Stimulated activated CD4-positive, alpha-beta T cell treated with anti-CD3 and anti-CD28 coated beads, Interleukin-1b, Interleukin-23, amount 100 ng/mL, for 1 hour (primary cell): ENCODE measurements around the gene RTTN.
A peak's percentile ranks its signal among the peaks of the same experiment; 100 is the strongest.
"Not testable (repeated sequence)": the region's sequence is repeated elsewhere in the genome, so short reads cannot be mapped to it uniquely, and the experiment has no call there.

ENCODE experiments used
- DNase-seq, 2 donors: peaks; one replicate each; pipeline ENCODE4 v3.0.0-alpha.2; 2020; ENCODE audit warnings: low read depth in 2 of 2

The RTTN gene, protein sequence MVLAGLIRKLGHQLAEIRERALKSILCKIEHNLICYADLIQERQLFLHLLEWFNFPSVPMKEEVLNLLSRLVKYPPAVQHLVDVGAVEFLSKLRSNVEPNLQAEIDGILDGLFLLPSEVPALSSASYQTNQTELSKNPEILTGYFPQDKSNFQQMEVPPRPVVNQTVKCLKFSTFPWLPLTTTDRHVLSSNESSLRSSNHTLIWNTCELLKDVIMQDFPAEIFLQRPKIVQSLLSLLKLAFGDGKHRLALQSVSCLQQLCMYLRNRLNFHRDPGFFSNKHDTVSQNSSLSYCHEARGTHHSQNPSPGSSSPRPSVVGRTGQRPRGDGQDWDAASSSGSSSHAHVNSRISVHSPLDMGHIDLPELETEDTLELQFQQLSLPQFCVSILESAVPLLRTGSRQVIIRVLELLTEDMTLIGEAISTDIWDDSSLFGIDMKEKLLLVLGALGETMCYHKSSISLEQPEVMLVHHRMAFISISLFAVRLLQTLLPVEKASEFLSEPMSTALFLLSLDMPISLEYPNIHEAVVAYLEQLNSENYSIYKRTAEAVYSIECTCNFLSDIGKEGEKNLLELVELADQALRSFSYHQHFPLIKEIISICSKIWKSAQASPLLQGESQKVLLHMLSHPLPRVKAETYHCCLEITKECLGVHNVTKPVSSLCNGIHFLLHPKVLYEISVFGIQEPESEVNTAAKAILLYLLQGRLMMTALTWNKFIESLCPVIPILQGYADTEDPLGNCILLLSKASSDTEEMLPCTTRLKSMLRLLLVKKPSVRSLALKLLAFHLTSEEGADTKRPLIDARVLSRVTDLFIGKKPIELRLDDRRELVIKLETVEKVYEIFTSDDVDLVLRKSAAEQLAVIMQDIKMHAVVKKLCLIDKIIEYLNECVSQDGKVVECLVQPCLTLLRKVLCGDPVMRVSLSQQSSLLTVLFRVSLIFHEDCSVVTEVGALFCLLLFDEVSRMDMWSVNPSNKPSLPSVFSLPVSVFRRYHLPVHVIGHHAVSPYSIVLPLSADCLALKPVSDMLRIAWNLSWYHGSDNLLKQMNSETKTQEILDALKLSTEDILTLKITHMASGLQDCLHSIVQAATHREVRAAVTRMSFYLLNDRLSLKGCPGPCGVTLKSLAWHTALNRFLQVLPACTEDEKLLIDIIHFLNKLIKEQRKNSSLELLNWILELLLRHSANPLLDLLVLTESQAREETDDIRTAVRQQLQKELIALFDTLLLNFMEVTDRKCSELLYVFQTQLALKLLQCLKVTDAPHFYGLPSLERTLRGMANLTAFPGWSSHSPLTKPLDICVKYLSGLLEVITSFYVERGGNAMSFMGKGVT (N-terminal part only)

DNA sequence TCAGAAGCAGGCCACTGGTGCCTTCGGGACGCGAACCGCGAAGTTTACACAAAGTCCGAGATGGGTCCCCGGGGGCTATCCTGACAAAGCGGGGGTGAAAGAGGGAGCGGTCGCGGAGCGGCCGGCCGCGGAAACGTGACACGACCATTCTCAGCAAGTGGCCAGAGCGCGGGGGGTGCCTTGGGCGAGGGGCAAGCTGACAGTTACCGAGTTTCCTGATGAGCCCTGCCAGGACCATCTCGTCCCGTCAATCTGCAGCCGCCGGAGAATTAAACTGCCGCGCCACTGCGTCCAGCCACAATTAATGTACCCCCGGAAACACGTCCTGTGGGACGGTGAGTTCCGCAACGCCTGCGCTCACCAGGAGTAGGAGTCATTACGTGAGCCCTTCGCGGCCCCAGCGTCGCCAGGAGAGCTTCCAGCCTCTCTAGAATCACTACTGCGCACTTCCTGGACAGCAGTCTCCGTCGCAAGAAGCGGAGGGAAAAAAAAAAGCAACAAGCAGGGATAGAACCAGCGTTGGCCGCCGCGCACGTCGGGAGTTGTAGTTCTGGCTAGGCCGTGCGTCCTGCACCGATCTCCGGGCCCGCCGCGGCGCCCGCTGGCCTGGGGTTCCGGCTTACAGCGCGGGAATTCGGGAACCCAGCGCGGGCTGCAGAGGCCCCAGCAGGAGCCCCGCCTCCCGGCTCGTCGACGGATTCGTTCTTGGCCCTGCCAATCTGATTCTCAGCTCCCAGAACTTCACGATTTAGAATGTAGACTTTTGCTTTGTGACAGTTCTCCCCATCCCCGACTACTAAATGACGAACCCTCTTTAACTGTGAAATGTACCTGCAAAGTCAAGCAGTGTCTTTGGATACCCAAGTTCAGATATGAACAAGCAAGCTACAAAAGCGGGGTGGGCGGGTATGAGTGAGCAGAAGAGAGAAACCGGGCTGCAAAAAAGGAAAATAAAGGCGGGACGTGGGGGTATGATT is at the start of gene RTTN:
Gene RTTN (minus strand): TSS at position 267 of the 977 bp plus-strand sequence. CDS start 29 bp downstream, at position 238.
- peak; percentile 78 to 85 for DNase-seq

DNA sequence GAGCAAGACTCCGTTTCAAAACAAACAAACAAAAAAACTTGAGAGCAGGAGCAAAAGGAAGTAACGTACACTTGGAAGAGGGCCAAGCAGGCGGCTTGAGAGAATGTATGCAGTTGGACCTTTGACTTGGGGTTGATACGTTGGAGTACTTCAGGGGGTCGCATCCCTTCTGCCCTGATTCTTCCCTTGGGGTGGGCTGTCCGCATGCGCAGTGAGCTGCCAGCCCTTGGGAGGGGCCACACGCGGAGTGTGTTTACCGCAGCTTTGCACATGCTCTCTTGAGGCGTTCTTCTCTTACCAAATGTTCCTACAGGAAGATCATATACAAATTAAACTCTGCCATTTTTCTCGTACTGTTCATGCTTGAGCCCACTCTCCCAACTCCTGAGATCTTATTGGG is 45.3 kb upstream of the RTTN start:
- no peak for DNase-seq

DNA sequence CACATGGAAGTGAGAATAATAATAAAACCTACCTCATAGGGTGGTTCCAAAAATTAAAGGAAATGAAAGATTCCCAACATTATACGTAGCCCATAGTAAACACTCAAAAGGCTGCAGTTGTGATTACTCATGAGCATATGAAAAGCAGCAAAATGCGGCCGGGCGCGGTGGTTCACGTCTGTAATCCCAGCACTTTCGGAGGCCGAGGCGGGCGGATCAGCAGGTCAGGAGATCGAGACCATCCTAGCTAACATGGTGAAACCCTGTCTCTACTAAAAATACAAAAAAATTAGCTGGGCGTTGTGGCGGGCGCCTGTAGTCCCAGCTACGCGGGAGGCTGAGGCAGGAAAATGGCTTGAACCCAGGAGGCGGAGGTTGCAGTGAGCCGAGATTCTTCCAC is 44.4 kb upstream of the RTTN start:
- not testable (repeated sequence) for DNase-seq

DNA sequence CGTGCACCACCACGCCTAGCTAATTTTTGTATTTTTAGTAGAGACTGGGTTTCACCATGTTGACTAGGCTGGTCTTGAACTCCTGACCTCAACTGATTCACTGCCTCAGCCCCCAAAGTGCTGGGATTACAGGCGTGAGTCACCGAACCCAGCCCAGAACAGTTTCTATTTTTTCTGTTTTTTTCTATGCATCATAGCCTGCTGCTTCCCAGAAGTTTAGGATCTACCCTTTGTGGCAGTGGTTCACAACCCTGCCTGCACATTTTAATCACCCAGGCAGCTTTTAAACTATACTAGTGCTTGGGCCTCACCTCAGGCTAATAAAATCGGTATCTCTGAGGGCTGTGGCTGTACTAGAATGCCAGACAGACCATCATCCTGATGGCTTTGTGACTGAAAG is 43.6 kb upstream of the RTTN start:
- no peak for DNase-seq

DNA sequence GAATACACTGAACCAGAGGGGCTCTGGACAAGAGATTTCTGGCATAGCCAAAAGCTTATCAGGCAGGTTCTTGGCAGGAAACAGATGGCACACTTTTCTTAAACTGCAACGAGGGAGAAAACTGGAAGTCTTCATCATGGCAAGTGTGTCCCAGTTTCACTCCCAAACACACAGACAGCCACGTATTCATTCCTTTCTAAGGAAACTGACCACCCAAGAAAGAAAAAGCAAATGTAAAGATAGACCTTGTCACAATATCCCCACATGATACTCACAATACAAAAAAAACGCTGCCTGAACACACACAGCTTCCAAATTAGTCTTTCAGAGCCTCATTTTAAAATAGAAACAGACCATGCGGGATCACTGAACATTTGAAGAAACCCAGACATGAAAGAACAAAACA is 40.6 kb upstream of the RTTN start:
- DNase-seq = no peak

DNA sequence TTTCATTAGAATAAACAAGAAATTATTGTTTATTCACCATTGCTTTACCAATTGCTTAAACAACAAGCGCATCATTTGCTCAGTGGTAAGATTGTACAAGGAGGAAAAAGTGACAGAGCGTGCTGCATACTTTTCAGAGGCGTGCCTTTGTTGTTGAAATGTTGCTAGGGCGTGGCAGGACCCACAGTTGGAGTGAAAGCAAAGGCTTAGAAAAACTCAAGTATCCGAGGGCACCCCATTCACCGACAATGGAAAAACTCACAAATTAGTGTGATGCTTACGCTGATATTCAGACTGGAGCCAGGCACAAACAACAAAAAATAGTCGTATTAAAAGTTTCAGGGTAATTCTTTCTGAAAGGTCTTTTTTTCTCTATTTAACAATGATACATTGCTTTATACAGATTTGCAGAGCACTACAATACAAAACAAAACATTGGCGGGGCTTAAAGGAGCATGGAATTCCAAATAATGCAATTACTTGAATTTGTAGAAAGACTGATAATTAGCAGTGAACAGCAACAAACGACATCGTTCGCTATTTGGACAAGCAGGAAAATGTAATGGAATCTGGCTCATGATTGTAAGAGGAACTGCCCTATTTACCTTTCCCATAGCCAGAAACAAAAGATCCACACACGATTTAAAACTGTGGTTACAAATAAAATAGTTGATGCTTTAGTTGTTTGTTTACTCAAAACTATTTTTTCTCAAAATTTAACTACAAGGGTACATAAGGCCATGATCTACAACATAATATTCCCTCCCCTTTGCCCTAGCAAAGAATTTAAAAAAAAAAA is 37.8 kb upstream of the RTTN start:
- DNase-seq = no peak

DNA sequence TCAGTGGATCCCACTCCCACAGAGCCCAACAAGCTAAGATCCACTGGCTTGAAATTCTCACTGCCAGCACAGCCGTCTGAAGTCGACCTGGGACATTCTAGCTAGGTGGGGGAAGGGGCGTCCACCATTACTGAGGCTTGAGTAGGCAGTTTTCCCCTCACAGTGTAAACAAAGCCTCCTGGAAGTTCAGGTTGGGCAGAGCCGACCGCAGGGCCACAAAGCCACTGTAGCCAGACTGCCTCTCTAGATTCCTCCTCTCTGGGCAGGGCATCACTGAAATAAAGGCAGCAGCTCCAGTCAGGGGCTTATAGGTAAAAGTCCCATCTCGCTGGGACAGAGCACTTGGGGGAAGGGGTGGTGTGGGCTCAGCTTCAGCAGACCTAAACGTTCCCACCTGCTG is 31.4 kb upstream of the RTTN start:
- not testable (repeated sequence) for DNase-seq

DNA sequence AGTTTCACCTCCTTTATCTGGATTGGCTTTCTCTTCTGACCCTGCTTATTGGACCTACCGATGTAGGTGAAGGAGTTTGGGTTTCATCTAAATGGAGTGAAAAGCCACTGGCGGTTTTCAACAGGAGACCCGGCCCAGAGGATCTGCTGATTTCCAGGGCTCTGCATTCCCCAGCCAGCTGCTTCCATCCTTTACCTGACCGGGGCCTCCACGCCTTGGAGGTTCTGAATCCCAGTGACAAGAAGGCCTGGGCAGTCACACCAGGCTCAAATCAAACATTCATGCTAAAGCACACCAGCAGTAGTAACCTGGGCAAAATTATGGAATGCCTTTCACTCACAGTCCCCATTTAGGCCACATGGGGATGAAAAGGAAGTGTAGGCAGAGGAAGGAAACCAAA is 30.0 kb upstream of the RTTN start:
- no peak for DNase-seq

DNA sequence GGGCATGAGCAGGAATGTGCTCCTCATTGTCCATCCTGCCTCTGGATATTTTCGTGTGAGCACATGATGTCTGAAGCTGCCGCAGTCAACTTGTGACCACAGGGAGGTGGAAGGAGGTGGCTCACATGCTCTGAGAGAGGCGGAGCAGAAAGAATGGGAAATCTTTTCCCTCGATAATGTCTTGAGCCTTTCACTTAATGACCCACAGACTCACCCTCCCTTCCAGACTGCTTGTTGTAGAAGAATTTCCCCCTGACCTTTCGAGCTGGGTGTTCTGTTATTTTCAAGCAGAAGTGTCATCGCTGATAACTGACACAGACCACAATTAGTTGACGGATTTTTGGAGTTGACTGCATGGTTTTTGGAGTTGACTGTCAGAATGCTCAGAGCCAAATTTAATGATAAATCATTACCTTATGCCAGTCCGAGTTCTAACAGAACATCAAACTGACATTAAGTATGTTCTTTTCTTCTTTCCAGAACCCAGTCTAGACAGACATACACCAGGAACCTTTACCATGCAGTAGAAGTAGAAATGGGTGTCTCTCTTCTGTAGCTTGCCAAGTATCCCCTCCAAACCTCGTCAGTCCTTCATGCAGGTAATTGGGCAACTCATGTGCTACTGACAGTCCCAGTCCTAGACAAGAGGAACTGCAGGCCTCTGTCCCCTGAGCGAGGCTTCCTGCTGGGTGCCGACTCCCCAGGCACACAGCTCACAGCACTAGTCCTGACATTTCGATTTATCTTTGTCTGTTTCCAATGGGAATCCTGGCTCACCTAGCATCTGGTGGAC is 29.4 kb upstream of the RTTN start:
- DNase-seq = no peak

DNA sequence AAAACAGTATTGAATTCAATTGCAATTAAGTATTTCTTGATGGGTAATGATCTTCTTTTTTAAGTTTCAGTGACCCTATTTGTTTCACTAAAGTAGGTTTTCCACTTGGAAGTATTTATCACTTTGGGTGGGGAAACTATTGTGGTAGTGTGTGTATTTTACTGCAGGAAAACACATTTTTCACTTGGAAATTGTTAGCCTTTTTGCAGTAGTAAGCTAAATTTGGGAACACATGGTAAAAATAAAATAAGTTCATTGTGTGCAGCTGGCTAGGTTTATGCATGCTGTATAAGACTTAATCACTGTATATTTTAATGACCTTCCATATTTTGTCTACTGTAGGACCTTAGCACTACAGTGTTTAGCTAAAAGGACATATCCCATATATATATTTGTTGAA is 28.5 kb upstream of the RTTN start:
- DNase-seq = no peak

DNA sequence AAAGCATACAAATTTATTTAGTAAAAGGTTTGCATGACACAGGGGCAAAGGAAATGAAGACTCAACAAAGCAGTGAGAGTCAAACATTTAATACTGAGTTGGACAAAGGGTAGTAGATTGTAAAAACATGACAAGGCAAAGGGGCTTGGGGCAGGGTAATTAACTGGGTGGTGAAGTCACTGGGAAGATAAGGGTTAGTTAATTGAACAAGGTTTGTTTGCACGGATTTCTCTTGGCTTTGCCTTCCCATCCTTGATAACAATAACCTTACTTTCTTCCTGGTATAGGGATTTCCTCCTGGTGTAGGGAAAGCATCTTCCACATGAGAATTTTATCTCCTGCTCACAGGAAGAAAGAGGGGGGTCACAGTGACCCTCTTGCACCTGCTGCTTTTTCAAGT is 26.8 kb upstream of the RTTN start:
- DNase-seq = no peak

DNA sequence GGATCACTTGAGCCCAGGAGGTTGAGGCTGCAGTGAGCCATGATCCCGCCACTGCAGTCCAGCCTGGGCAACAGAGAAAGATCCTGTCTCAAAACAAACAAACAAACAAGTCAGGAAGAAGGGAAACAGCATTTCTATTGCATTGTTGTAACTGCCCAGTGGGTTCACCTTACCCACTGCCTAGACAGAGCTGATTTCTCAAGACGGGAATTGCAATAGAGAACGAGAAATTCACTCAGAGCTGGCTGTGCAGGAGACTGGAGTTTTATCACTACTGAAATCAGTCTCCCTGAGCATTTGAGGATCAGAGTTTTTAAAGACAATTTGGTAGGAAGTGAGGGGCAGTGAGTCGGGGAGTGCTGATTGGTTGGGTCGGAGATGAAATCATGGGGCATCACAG is 24.2 kb upstream of the RTTN start:
- no peak for DNase-seq

DNA sequence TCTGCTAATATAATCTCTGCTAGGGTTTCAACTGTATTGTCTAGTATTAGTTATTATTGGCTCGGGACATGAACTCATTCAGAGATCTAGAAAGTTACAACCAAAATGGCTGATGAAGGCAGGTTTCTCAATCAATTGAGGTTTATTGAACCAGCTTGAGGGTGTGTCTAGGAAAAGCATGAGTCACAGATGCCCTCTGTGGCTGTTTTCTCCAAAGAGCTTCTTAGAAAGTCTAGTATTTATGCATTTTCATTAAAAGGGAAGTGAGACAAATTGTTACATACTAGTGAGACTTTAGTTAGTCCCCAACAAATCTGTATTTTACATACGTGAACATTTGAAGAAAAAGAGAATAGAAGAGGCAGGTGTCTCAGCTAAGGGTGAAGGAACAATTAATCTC is 23.0 kb upstream of the RTTN start:
- no peak for DNase-seq

DNA sequence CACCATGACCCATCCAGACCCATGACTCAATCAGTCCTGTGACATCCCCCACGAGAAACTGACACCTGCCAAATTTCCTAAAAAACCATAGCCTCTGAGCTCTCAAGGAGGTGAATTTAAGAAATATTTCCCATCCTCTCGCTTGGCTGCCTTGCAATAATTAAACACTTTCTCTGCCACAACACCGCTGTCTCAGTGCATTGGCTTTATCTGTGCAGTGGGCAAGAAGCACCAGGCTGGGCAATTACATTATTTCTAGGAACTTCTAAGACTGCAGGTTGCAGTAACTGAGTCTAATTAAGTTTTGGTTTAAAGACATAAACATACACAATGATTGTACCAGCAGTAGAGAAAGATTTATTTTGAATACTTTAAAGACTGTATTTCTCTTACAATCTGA is 22.0 kb upstream of the RTTN start:
- DNase-seq = no peak

DNA sequence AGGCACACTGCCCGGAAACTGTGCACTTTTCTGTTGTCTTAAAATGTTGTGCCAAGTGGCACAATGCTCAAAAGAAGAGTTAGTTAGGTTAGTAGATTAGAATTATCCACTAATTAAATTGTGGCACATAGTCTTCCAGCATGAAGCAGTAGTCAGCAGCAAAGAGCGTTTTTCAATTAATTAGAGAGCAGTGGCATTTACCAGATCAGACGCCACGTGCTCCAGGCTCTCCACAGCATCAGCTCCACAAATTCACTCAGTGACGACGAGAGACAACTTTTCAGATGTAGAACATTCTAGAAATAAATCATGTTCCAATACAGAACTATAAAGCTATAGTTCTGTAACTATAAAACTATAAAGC is 16.4 kb upstream of the RTTN start:
- no peak for DNase-seq

DNA sequence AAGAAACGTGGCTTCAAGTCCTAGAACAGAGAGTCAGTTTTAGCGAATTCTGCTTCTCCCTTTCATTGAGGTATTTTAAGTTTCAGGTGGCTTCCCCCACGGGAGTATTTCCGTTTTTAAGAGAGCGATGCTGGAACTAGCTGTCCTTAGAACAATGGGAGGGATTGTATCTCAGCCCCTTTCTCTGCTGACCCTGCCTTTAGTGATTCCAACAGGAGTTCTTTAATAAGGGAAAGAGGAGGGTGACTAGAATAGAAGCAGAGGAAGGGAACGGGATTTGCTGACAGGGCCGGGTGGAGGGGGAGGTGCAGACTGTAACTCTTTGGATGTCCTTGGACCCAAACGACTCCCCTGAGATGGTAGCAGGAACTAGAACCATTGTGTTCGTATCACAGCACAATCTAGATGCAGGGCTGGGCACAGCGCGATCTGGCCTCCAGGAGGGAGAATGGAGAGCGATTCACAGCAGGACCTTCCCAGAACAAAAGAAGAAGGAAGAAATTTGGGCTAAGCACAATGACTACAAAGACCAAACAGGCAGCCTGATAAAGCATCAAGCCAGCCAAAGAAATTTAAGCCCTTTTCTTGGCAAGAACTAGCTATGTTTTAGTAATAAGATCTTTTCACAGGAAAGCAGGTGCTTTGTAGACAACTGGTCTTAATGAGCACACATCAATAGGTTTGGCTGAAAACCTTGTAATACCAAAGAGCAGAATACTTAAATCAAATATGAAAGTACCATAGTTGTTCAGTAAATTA is 15.8 kb upstream of the RTTN start:
- DNase-seq = no peak

DNA sequence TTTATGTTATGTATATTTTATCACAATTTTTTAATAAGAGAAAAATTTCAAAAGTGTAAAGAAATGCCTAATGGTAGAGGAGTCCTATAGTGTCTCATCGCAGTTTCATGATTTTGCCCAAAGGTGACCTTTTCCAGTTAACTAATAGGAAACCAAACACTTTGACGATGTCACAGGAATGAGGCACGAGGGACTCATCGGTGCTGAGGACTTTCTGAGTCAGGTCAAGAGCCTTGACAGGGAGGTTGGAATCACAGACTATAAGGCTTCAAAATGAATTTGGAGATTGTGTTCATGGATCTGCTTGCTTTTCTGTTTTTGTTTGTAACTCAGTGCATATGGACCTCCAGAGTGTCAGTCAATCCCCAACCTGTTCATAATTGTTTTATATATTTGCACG is 15.1 kb upstream of the RTTN start:
- no peak for DNase-seq

DNA sequence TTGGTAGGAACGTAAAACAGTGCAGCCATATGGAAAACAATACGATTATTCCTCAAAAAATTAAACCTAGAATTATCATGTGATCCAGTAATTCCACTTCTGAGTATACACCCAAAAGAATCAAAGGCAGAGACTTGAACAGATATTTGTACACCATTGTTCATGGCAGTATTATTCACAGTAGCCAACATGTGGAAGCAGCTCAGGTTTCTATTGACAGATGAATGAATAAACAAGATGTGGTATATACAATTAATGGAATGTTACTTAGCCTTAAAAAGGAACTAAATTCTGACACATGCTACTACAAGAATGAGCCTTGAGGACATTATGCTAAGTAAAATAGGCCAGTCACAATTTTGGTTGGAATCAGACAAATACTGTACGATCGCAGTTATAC is 14.2 kb upstream of the RTTN start:
- DNase-seq = no peak

DNA sequence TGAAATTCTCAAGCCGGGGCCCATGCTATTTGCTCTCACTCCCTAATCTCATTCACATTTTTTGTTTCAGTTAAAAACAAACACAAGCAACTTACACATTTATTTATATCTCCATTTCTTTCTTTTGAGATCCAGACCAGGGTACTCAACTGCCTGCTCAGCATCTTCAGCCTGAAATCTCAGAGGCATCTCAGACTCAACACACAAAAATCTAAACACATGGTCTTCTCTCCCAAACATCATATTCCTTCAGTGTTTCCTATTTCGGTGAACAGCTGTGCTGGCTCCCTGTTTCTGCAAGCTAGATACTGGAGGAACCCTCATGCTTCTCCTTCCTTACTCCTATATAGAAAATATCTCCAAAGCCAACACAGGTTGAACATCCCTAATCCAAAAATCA is 11.3 kb upstream of the RTTN start:
- no peak for DNase-seq
